C4-2B (cell line): ENCODE data around the gene POLR2E.

Experiments
- H3K27ac ChIP-seq: fragments of 450-650 bp; 2 replicates; pipeline ENCODE4 v1.5.1; 2017
- ZFX ChIP-seq: fragments of 450-650 bp; IDR thresholded peaks from 2 replicates; pipeline ENCODE4 v1.6.1; 2017
- TF ChIP-seq, protein P1 (sequence below): fragments of 450-650 bp; conservative IDR thresholded peaks from 2 replicates; pipeline ENCODE4 v1.5.1; 2017; ENCODE audit warnings: mild to moderate bottlenecking

The POLR2E gene

DNA sequence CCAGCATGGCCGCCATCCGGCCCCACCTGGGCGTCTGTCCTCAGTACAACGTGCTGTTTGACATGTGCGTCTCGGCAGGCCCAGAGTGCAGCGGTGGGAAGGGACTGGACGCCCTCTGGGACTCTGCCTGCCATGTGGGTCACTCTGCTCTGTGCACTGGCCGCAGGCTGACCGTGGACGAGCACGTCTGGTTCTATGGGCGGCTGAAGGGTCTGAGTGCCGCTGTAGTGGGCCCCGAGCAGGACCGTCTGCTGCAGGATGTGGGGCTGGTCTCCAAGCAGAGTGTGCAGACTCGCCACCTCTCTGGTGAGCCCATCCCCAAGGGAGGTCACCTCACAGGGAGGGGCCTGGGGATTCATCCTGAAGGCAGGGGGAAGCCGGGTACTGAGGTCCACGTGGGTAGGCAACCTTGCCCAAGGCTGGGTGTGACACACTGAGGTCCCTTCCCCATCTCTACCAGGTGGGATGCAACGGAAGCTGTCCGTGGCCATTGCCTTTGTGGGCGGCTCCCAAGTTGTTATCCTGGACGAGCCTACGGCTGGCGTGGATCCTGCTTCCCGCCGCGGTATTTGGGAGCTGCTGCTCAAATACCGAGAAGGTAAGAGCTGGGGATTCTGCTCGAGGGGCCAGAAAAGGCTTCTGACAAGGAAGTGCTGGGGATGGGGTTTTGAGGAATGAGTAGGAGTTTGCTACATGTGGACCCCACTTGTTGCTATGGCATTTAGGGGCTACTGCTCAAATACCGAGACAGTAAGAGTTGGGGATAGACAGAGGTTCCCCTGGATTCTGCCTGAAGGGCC is 44.0 kb downstream of the POLR2E start:
- TF ChIP-seq, protein P1, sequence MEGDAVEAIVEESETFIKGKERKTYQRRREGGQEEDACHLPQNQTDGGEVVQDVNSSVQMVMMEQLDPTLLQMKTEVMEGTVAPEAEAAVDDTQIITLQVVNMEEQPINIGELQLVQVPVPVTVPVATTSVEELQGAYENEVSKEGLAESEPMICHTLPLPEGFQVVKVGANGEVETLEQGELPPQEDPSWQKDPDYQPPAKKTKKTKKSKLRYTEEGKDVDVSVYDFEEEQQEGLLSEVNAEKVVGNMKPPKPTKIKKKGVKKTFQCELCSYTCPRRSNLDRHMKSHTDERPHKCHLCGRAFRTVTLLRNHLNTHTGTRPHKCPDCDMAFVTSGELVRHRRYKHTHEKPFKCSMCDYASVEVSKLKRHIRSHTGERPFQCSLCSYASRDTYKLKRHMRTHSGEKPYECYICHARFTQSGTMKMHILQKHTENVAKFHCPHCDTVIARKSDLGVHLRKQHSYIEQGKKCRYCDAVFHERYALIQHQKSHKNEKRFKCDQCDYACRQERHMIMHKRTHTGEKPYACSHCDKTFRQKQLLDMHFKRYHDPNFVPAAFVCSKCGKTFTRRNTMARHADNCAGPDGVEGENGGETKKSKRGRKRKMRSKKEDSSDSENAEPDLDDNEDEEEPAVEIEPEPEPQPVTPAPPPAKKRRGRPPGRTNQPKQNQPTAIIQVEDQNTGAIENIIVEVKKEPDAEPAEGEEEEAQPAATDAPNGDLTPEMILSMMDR, result no peak
- no peak for TF ChIP-seq ZFX
- H3K27ac ChIP-seq, result no peak overlapping the region

DNA sequence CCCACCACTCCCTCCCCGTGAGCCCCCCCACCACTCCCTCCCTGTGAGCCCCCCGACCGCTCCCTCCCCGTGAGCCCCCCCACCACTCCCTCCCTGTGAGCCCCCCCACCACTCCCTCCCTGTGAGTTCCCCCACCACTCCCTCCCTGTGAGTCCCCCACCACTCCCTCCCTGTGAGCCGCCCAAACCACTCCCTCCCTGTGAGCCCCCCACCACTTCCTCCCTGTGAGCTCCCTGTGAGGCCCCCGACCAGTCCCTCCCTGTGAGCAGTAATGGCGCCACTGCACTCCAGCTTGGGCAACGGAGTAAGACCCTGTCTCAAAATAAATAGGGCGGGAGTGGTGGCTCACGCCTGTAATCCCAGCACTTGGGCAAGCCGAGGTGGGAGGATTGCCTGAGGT is 45.4 kb downstream of the POLR2E start:
- no peak for TF ChIP-seq ZFX
- TF ChIP-seq, protein P1, result no peak
- H3K27ac ChIP-seq, result no peak overlapping the region

DNA sequence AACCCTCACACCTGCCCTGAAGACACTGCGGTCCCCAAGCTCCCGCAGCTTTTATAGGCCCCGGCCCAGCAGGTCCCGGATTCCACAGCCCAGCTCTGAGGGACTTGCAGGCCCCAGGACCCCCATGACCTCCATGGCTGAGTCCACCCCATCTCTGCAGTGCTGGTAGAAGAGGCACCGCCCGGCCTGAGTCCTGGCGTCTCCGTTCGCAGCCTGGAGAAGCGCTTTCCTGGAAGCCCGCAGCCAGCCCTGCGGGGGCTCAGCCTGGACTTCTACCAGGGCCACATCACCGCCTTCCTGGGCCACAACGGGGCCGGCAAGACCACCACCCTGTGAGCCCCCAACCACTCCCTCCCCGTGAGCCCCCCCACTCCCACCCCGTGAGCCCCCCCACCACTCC is 46.1 kb downstream of the POLR2E start:
- TF ChIP-seq, protein P1, result no peak
- no peak for TF ChIP-seq ZFX
- H3K27ac ChIP-seq, result no peak overlapping the region

DNA sequence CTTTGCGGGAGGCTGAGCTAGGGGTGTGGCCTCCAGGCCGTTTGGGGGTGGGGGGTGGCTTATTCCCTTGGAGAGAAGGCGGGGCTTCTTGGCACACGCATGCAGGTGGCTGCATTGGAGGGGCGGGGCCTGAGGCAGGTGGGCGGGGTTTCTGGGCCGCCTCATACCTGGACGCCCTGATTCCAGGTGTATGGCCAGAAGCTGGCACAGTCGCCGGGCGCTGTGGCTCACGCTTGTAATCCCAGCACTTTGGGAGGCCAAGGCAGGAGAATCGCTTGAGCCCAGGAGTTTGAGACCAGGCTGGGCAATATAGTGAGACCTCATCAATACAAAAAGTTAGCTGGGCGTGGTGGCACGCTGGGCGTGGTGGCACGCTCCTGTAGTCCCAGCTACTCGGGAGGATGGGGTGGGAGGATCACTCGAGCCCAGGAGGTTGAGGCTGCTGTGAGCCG is 47.5 kb downstream of the POLR2E start:
- no peak for TF ChIP-seq ZFX
- TF ChIP-seq, protein P1, result no peak
- H3K27ac ChIP-seq, result no peak overlapping the region

DNA sequence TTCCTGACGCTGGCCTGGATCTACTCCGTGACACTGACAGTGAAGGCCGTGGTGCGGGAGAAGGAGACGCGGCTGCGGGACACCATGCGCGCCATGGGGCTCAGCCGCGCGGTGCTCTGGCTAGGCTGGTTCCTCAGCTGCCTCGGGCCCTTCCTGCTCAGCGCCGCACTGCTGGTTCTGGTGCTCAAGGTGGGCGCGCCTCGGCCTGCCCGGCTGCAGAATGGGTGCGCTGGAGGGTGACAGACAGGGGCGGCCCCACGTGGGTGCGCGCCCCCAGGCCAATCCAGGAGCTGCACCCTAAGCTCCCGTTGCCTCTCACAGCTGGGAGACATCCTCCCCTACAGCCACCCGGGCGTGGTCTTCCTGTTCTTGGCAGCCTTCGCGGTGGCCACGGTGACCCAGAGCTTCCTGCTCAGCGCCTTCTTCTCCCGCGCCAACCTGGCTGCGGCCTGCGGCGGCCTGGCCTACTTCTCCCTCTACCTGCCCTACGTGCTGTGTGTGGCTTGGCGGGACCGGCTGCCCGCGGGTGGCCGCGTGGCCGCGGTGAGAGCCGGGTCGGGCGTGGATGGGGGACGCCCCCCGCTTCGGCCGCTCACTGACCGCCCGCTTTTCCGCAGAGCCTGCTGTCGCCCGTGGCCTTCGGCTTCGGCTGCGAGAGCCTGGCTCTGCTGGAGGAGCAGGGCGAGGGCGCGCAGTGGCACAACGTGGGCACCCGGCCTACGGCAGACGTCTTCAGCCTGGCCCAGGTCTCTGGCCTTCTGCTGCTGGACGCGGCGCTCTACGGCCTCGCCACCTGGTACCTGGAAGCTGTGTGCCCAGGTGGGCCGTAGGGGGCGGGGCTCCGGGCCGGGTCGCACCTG is 48.1 kb downstream of the POLR2E start:
- no peak overlapping the region for H3K27ac ChIP-seq

DNA sequence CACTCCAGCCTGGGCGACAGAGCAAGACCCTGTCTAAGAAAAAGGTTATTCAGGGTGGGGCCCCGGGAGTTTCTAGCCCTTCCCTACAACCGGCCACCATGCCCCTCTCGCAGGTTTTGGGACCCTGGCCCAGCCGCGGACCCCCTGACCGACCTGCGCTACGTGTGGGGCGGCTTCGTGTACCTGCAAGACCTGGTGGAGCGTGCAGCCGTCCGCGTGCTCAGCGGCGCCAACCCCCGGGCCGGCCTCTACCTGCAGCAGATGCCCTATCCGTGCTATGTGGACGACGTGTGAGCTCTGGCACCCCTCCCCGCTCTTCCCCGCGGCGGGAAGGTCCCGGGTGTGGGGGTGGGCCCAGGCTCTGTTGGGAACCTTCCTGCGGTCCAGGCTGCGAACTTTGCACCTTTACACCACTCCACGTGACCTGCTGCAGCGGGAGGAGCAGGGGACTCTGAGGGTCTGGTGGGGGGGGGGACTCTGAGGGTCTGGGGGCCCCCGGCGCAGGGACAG is 49.0 kb downstream of the POLR2E start:
- H3K27ac ChIP-seq, result no peak overlapping the region
- no peak for TF ChIP-seq ZFX
- TF ChIP-seq, protein P1, result no peak

More for the DNA sequence above, 48.1 kb downstream of the POLR2E start:
- TF ChIP-seq, protein P1, result no peak
- TF ChIP-seq ZFX, result no peak

DNA sequence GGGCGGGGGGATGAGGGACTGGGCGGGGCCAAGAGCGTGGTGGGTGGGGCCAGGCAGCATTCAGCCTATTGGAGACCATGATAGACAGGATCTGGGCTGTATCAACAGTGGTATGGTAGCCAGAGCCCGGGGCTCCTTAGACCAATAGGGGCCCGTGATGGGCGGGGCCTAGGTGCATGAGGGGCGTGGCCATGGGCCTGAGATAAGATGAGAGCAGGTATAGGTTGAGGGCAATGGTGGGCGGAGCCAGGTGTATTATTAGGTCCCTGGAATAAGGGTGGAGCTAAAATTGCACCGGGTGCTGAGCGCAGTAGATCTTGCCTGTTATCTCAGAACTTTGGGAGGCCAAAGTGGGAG is 50.0 kb downstream of the POLR2E start:
- no peak for TF ChIP-seq ZFX
- TF ChIP-seq, protein P1, result no peak
- H3K27ac ChIP-seq, result no peak overlapping the region
